Psoas muscle (tissue), 8 donors: Measurements from ENCODE around the gene AKR1C1. TPM values are rescaled to one million over a fixed set of nuclear protein-coding genes. Genes with fewer than 3 reads are reported as not detected.
"Not testable (repeated sequence)": the region's sequence is repeated elsewhere in the genome, so short reads cannot be mapped to it uniquely, and the experiment has no call there.

ENCODE experiments used
- ATAC-seq, 4 donors: fragments of 200-7000 bp; cut with Tn5 transposase; one replicate each; pipeline ENCODE4 v1.9.1; 2020; ENCODE audit warnings: moderate library complexity in 3 of 4, mild to moderate bottlenecking in 2 of 4
- DNase-seq, 2 donors: peaks; one replicate each; pipeline ENCODE4 v3.0.0-alpha.2; 2020
- H3K27ac ChIP-seq: fragments of 200-600 bp; one replicate; pipeline ENCODE4 v1.8.0; 2022
- H3K27me3 ChIP-seq, 3 donors: fragments of 200-600 bp in 1 of 3; one replicate each; pipeline versions ENCODE4 v1.6.1 to v1.8.0; 2013 to 2022; ENCODE audit warnings: low read length in 2 of 3, mild to moderate bottlenecking in 2 of 3, moderate library complexity in 1 of 3; ENCODE audit not compliant: insufficient read depth in 3 of 3
- H3K36me3 ChIP-seq, 2 donors: fragments of 200-600 bp in 1 of 2; one replicate each; pipeline versions ENCODE4 v1.6.1 to v1.8.0; 2013 to 2022; ENCODE audit warnings: low read depth in 1 of 2, mild to moderate bottlenecking in 1 of 2, moderate library complexity in 1 of 2; ENCODE audit not compliant: insufficient read depth in 1 of 2
- H3K4me1 ChIP-seq: fragments of 200-600 bp; one replicate; pipeline ENCODE4 v1.8.0; 2022
- H3K4me3 ChIP-seq: fragments of 200-600 bp; one replicate; pipeline ENCODE4 v1.8.0; 2022; ENCODE audit warnings: mild to moderate bottlenecking
- H3K9me3 ChIP-seq: fragments of 200-600 bp; one replicate; pipeline ENCODE4 v1.8.0; 2022
- WGBS, 3 donors: extraction: QIAGEN DNeasy Blood & Tissue Kit; methylation state at CpG; one replicate each; pipeline versions ENCODE4 v1.1.6 to v1.1.7; 2013; 5-methylcytosine and 5-hydroxymethylcytosine counted together
- intact Hi-C, 2 donors: fragments of 100-400 bp; cut with DNase I; formaldehyde crosslinking; loops; one replicate each; pipeline versions ENCODE4 v1.11.0 to v1.14.2; 2022
- polyA plus RNA-seq, 3 donors: library from polyadenylated mRNA; stranded (reverse); fragments of 200-250 nt; gene quantifications; one replicate each; pipeline ENCODE4 v1.2.3, GENCODE V29; 2013
- total RNA-seq, 4 donors: library from RNA; stranded (reverse); fragmentation: NEBNext Ultra II Directional in 2 of 4; extraction: Animal tissue kit (Norgen Biotek cat#: 25700) in 2 of 4; gene quantifications; one replicate each; pipeline versions ENCODE4 v1.2.1 to v1.2.4, GENCODE V29; 2021 to 2023
- TF ChIP-seq, protein P1 (sequence below): fragments of 200-600 bp; IDR thresholded peaks from one replicate; pipeline ENCODE4 v1.8.0; 2022; ENCODE audit warnings: antibody characterized with exemption
- donor health status: healthy with polysubstance abuse.
- donor health status: DM: no; HTN: no; CAD: no; lungs with moderate emphysema.
- donor health status: Bipolar disorder and iron deficiency.
- donor health status: healthy.
- donor health status: DM: yes; HTN: yes; CAD: no.
- donor health status: DM: no; HTN: no; CAD: no.
- donor health status: DM: no; HTN: no; CAD: no.
- donor health status: DM: yes; HTN: yes; CAD: no.

The AKR1C1 gene
- total and polyA plus RNA-seq, 7 donors, result 36.5 to 1,974 (median 212) TPM

DNA sequence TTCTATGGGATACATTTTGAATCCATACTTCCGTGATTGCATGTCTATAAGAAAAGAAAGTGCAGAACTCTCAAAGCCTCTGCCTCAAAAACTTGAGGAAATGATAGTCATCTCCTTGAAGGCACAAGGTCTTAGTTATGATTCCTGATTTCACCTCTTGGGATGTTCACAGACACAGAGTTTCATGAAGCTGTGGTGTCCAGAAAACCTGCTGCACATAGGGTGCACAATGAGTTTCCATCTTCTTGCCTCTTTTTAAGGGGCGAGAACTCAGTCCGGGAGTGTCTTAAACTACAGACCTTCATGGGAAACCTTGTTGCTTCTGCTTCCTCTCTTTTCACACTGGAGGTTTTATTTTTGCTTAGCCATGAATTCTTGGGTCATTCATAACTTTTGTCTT, 4.0 kb downstream of the AKR1C1 start:
- DNase-seq, H3K27ac ChIP-seq, H3K9me3 ChIP-seq, ATAC-seq, intact Hi-C loops, H3K4me3 ChIP-seq, H3K27me3 ChIP-seq, H3K4me1 ChIP-seq: not testable (repeated sequence)
- H3K36me3 ChIP-seq, result peaks cover 2 to 71% of the 10 kb centered on the region in 2 donors
- 96 to 97% (median 96%) methylated on average over 3 of the region's 3 CpGs for WGBS, 3 donors

DNA sequence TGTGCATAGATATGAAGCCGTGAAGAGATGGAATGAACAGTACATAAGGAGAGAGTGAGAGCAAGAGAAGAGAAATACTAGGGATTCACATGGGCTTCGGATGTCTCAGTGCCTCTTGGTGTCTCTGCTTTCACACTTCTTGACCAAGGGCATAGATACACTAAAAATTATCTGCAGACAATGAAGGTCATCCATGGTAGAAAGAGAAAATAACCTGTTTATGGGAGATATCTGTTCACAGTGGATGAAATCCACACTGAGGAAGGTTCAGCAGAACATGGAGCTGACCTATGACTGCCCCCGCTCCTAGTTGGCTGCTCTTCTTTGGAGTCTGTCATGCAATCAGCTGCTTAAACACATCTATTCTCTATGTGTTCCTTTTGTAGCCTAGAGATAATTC, 6.1 kb downstream of the AKR1C1 start:
- peaks cover 2 to 90% of the 10 kb centered on the region in 2 donors for H3K36me3 ChIP-seq
- H3K4me1 ChIP-seq, H3K27ac ChIP-seq, H3K27me3 ChIP-seq, DNase-seq, ATAC-seq, H3K4me3 ChIP-seq, H3K9me3 ChIP-seq, intact Hi-C loops: not testable (repeated sequence)
- 94 to 96% (median 94%) methylated on average over 3 of the region's 3 CpGs for WGBS, 3 donors

DNA sequence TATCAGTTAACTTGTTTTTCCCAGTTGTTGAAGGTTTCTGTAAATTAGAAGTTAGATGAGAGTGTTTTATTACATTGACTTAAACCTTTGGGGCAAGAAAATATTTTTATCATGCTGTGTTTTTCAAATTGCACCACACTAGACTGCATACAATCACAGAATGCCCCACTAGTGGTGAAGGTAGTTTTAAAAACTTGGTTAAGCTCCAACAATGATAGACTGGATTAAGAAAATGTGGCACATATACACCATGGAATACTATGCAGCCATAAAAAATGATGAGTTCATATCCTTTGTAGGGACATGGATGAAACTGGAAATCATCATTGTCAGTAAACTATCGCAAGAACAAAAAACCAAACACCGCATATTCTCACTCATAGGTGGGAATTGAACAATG, 7.1 kb downstream of the AKR1C1 start:
- intact Hi-C loops, DNase-seq, H3K27ac ChIP-seq, H3K4me1 ChIP-seq, H3K27me3 ChIP-seq, H3K4me3 ChIP-seq, ATAC-seq, H3K9me3 ChIP-seq: not testable (repeated sequence)
- 89 to 98% (median 90%) methylated on average over 2 of the region's 2 CpGs for WGBS, 3 donors
- H3K36me3 ChIP-seq, result peaks cover 2 to 91% of the 10 kb centered on the region in 2 donors

DNA sequence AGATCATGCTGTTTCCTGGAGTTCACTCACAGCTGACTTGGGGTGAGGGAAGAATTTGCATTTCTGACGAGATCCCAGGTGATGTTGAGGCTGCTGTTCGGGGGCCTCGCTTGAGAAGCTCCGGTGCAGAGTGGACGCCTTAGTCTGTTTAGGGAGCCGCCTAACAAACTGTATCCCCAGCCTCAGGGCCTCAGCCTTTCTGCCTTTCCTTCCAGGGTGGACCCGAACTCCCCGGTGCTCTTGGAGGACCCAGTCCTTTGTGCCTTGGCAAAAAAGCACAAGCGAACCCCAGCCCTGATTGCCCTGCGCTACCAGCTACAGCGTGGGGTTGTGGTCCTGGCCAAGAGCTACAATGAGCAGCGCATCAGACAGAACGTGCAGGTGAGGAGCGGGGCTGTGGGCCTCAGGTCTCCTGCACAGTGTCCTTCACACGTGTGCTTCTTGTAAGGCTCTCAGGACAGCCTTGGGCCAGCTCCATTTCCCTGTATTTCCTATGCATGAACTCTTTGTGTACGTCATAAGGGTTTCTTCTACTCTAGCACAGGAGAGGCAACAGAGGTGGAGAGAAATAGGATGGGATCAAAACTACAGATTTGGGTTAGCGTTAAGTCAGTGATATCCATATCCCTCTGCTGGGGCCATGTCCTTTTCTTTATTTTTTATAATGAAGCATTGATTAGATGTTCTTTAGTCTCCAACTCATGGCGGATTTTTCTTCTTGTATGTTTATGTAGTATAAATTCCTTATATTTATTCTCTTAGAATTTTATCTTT, 9.3 kb downstream of the AKR1C1 start:
- H3K27me3 ChIP-seq, H3K4me3 ChIP-seq, H3K9me3 ChIP-seq, H3K4me1 ChIP-seq, H3K27ac ChIP-seq, ATAC-seq, DNase-seq, intact Hi-C loops: not testable (repeated sequence)
- H3K36me3 ChIP-seq, result peaks cover 2 to 89% of the 10 kb centered on the region in 2 donors
- WGBS, 3 donors, result 97 to 98% (median 97%) methylated on average over 11 to 16 of the region's 18 CpGs

DNA sequence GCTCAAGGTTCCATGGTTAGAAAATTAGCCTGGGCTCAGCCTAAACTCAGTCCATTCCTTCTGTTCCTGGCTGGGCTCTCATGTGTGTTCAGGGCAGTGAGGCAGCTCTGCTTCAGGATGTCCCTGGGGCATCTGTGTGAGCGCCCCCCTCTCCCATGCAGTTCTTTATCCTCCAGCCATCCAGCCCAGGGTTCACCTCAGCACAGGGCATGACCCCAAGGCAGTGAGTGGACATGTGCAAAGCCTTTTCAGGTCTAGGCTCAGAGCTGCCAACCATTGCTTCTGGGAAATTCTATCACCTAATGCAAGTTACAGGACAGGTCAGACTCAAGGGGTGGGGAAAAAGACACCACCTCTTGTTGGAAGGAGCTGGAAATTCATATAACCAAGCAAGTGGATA, 10.1 kb downstream of the AKR1C1 start:
- H3K4me3 ChIP-seq, DNase-seq, H3K27me3 ChIP-seq, H3K27ac ChIP-seq, intact Hi-C loops, H3K9me3 ChIP-seq, ATAC-seq, H3K4me1 ChIP-seq: not testable (repeated sequence)
- 86 to 100% (median 97%) methylated on average over 1 of the region's 1 CpG for WGBS, 3 donors
- H3K36me3 ChIP-seq, result peaks cover 2 to 87% of the 10 kb centered on the region in 2 donors

DNA sequence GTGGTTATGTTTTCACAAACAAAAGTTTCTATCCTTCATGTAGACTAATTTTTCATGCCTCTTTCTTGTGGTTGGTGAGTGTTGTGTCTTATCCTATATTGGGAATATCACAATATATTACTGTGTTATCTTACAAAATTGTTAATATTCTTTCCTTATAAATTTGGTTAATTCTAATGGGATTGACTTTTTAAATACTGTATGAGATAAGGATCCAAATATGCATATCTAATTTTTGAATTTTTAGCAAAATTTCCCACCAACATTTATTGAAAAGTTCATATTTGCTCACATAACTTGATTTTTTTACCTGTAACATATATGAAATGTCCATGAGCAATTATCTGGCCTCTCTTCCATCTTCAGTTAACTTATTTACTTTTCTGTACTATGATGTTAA, 11.2 kb downstream of the AKR1C1 start:
- H3K36me3 ChIP-seq, result peaks cover 0 to 87% of the 10 kb centered on the region in 2 donors
- ATAC-seq, intact Hi-C loops: not testable (repeated sequence)

DNA sequence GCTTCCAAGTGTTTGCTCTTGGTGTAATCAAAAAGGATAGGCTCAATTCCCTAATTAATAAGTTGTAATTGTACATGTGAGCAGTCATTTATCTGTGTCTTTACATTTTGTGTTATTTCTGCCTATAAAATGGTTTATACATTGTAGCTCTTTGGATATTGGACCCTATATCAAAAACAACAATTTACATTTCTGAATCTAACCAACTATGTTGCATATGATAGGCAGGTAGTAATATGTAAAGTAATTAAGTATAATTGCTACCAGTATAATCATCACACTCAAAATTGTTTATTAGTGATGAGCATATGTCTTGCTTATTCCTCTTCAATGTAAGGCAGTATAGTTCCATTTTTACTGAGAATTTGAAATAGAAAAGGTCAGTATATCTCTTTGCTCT, 13.8 kb downstream of the AKR1C1 start:
- DNase-seq, result no peak
- no peaks in the 10 kb centered on the region for H3K27me3 ChIP-seq
- H3K9me3 ChIP-seq, result no peaks in the 10 kb centered on the region
- no peak overlapping the region for H3K27ac ChIP-seq
- no peak overlapping the region for H3K4me3 ChIP-seq
- intact Hi-C loops, result no loop called here
- H3K36me3 ChIP-seq, result peaks cover 0 to 65% of the 10 kb centered on the region in 2 donors
- TF ChIP-seq, protein P1, sequence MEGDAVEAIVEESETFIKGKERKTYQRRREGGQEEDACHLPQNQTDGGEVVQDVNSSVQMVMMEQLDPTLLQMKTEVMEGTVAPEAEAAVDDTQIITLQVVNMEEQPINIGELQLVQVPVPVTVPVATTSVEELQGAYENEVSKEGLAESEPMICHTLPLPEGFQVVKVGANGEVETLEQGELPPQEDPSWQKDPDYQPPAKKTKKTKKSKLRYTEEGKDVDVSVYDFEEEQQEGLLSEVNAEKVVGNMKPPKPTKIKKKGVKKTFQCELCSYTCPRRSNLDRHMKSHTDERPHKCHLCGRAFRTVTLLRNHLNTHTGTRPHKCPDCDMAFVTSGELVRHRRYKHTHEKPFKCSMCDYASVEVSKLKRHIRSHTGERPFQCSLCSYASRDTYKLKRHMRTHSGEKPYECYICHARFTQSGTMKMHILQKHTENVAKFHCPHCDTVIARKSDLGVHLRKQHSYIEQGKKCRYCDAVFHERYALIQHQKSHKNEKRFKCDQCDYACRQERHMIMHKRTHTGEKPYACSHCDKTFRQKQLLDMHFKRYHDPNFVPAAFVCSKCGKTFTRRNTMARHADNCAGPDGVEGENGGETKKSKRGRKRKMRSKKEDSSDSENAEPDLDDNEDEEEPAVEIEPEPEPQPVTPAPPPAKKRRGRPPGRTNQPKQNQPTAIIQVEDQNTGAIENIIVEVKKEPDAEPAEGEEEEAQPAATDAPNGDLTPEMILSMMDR, result no peak
- ATAC-seq, result no peak
- H3K4me1 ChIP-seq, result no peaks in the 10 kb centered on the region

More for the DNA sequence above, 11.2 kb downstream of the AKR1C1 start:
- not testable (repeated sequence) for H3K4me3 ChIP-seq, DNase-seq, H3K27ac ChIP-seq, H3K9me3 ChIP-seq, H3K4me1 ChIP-seq, H3K27me3 ChIP-seq
